NB4 (cell line): Measurements from ENCODE around the gene CDC42EP1.

Experiments used
- MAX ChIP-seq: IDR thresholded peaks from 2 replicates; pipeline ENCODE4 v1.6.1; 2011; ENCODE audit warnings: low read depth, low read length
- MYC ChIP-seq: IDR thresholded peaks from 2 replicates; pipeline ENCODE4 v1.6.1; 2011; ENCODE audit warnings: low read depth, low read length
- POLR2A ChIP-seq: IDR thresholded peaks from 2 replicates; pipeline ENCODE4 v1.6.1; 2011; ENCODE audit warnings: mild to moderate bottlenecking; ENCODE audit not compliant: insufficient read length; ENCODE audit errors: extremely low read depth
- TF ChIP-seq, protein P1 (sequence below): IDR thresholded peaks from one replicate; pipeline ENCODE4 v1.5.1; 2012; ENCODE audit warnings: low read depth, low read length

DNA sequence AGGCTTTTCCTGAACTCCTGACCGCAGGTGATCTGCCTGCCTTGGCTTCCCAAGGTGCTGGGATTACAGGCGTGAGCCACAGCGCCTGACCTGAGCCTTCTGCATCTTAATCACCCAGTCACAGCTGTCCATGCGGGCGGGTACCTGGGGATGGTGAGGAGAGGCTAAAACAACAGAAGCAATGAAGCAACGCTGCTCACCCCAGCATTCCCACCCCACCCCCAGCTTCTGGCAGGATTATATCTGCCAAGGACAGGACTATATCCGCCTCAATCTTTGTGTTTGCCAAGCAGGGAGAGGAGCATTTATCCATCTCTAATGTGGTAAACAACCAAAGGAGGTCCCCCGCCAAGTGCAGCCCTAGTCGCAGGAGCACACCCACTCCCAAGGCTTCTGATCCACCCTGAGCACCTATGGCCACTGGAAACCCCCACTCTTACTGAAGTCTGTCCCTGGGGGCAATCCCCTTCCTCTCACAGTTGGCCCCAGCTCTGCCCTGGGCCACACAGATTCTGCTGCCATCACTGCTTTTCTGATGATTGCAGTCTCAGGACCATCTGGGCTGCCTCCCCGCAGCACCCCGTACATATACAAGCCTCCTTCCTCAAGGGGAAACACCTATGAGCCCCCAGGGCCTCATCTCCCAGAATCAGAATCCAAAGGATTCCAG lies 28.4 kb downstream of the CDC42EP1 start:
- TF ChIP-seq, protein P1, sequence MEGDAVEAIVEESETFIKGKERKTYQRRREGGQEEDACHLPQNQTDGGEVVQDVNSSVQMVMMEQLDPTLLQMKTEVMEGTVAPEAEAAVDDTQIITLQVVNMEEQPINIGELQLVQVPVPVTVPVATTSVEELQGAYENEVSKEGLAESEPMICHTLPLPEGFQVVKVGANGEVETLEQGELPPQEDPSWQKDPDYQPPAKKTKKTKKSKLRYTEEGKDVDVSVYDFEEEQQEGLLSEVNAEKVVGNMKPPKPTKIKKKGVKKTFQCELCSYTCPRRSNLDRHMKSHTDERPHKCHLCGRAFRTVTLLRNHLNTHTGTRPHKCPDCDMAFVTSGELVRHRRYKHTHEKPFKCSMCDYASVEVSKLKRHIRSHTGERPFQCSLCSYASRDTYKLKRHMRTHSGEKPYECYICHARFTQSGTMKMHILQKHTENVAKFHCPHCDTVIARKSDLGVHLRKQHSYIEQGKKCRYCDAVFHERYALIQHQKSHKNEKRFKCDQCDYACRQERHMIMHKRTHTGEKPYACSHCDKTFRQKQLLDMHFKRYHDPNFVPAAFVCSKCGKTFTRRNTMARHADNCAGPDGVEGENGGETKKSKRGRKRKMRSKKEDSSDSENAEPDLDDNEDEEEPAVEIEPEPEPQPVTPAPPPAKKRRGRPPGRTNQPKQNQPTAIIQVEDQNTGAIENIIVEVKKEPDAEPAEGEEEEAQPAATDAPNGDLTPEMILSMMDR: no peak
- TF ChIP-seq POLR2A: no peak
- TF ChIP-seq MAX: no peak
- TF ChIP-seq MYC: no peak
